Hepatic stellate cell (primary cell): ENCODE results near the gene FIS1.

Source experiments
- DNase-seq: peaks from one replicate; pipeline ENCODE4 v3.0.0; 2011; ENCODE audit warnings: low spot score

The FIS1 gene

GRCh38 chr7:101233907-101234547 lies 10.9 kb downstream of the FIS1 start:
- DNase-seq: no peak

DNA sequence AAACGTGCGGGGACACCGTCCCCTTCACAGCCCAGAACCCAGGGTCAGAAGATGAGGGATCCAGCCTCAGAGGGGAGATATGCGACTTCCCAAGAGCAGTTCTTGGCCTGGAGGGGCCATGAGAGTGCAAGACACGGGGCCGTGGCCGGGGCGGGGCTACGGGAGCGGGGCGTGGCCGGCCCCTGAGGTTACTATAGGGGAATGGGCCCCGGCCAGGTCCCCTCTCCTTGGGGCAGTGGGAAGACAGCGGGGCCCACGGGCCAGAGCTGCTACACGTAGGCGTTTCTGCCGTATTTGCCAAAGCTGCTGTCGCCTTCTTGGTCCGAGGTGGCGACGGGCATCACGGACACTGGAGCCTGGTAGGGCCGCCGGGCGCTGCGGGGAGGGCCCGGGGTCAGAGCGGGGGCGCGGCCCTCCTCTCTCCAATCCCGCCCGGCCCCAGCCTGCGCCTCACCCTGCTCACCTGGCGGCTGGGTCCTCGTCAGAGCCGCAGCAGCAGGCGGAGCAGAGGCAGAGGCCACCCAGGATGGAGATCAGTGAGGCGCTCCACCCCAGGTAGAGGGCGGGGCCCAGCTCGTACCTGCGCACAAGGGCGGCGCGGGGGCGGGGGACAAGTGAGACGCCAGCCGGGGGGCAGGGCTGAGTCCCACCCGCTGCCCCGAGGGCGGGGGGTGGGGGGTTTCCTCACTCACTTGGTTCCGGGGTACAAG lies 12.6 kb downstream of the FIS1 start:
- no peak for DNase-seq

DNA sequence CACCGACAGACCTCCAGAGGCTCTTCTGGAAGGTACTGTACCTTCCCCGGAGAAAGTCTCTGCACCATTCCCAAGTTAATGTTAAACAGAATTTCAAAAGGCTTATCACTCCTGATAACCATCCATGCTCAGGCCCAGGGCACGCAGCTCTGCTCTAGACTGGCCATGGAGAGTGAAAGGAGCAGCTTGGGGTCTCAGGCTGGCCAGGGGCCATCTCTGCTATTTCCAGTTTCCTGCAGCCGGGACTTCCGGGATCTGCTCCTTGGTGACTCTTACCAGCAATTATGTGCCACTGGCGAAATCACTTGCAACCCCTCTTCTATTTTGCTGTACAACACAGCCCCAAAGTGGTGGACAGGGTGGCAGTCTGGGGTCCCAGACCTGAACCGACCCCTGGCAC lies 13.2 kb downstream of the FIS1 start:
- no peak for DNase-seq

DNA sequence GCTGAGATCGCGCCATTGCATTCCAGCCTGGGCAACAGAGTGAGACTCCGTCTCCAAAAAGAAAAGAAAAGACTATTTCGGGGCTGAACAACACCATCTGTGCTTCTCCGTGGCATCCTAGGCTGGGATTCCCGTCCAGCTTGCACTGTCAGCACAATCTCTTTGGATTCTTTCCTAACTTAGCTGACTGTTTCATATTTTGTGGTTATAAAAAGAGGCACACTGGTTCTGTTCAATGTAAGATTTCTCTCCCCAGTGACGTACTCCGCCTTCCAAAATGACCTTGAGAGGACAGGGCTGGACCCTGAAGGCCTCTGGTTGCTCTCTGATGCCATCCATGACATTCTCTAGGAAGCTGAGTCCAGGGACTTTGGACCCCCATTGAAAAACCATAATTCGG lies 18.2 kb downstream of the FIS1 start:
- DNase-seq: no peak

DNA sequence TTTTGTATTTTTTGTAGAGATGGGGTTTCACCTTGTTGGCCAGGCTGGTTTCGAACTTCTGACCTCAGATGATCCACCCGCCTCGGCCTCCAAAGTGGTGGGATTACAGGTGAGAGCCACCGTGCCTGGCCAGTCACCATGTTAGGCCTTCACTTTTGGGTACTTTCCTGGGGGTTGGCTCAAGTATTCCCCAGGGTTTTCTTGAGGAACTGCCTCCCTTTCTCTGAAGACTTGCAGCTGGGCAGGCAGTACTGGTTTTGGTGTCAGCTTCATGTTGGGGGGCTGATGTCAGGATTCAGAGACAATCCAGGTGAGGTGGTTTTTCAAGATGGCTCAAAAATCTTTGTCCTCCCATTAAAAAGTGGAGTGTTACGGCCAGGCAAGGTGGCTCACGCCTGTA lies 19.2 kb downstream of the FIS1 start:
- no peak for DNase-seq

- DNase-seq: no peak
Measured at GRCh38 chr7:101223528-101223927, 21.4 kb downstream of the FIS1 start.

DNA sequence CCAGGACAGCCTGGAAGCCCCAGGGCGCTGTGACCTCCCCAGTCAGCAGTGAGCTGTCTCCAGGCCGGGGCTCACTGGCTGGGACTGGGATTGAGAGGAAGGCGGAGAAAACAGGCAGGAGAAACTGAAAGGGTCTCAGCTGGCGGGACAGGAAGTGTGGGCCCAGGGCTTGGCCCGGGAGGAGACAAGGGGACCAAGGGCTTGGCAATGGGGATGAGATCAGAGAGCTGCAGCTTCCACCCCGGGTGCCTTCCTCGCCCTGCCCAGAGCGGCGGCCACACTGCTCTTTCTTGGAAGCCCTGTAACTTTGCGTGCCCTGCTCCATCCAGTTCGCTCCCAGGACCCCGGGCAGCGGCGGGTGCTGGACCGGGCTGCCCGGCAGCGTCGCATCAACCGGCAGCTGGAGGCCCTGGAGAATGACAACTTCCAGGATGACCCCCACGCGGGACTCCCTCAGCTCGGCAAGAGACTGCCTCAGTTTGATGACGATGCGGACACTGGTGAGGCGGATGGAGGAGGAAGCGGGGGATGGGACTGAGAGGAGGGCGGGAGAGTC lies 22.5 kb downstream of the FIS1 start:
- no peak for DNase-seq

DNA sequence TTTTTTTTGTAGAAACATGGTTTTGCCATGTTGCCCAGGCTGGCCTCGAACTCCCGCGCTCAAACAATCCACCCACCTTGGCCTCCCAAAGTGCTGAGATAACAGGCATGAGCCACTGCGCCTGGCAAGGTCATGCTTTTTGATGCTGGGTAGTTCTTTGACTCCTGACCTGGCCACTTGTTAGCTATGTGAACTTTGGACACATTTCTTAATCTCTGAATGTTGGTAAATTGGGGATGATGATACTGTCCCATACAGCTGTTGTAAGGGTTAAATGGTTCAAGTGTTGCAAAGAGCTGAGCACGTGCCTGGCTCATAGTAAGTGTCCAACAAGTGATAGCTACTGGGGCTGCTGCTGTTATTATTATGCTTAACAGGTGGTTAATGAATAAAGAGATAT lies 24.6 kb downstream of the FIS1 start:
- no peak for DNase-seq

- DNase-seq: no peak
Measured at GRCh38 chr7:101218236-101219125, 26.4 kb downstream of the FIS1 start.

DNA sequence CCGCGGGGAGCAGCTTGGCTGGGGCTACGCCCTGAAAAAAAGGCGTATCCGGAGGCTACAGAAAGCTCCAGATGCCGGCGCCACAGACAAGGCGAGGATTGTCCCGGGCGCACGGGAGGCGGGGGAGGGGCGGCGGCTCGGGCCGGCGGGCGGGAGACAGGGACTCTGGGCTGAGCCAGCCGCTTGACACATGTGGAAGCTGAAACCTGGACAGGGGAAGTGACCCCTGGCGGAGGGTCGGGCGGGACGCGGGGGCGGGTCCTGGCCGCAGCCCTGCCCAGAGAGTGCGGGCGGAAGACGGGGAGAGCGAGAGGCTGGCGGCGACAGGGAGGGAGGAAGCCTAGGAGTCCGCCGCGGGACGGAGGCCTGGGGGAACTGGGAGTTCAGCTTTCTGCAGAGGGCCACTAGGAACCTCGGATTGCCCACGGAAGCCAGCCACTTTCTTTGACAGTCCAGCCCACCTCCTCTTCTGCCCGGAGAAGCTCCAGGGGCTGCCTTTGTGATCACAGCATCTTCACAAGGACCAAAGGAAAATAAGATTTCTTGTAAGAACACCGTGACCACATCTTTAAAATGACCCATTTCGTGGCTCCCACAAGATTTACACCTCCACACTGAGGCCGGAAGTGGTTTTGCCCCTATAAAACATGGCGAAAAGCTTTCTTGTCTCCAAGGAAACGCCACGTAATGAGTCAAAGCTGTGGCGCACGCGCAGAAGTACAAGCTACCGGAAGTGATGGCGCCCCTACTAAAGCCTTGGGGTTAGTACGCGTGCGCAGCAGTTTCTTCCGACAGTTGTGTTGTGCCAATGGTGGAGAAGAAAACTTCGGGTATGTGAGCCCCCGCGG lies 27.3 kb downstream of the FIS1 start, which contains the start of the genes PLOD3 and ZNHIT1:
Gene PLOD3 (minus strand): TSS at position 194 of the 848 bp plus-strand sequence. CDS start 307 bp downstream, outside the sequence.
Gene ZNHIT1 (plus strand): TSS at position 778 of the 848 bp plus-strand sequence. CDS start 31 bp downstream, at position 809.
- DNase-seq: peak; percentile 100

- DNase-seq: no peak
Measured at GRCh38 chr7:101216860-101217387, 28.0 kb downstream of the FIS1 start.

GRCh38 chr7:101216001-101216859 lies 28.7 kb downstream of the FIS1 start:
- peak; percentile 62 for DNase-seq

DNA sequence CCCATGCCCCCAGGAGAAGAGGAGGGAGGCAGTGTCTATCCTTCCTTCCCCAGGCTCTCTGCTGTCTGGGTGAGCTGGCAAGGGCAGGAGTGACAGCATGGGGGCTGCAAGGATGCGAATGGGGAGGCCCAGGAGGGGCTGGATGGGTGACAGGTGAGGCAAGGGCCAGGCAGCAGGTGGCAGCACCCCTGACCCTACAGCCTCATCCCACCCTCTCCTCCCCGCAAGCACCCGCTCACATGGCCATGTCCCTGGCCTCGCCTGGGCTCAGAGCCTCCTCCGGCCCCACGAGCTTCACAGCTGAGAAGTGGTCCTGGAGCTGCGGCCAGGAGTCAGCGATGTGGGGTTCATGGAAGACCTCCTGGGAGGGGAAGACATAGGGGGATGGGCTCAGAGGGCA lies 32.9 kb downstream of the FIS1 start:
- no peak for DNase-seq

- no peak for DNase-seq
Measured at GRCh38 chr7:101211501-101211900, 33.4 kb downstream of the FIS1 start.

DNA sequence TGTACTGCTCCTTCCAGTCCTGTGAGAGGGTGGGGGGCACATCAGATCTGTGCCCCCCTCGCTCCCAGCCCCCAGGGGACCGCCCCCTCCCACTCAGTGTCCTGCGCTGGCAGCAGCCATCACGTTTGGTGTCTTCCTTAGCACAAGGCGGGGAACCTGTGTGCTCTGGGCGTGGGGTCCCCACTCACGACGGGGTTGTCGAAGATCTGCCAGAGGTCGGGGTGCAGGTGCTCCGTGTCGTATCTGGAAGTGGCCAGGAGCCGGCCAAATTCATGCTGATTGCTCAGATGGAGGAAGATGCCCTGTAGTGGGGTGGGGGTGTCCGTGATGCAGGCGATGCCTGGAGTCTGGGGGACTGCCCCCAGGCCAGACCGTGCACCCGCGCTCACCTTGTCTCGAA lies 34.7 kb downstream of the FIS1 start:
- DNase-seq: no peak

DNA sequence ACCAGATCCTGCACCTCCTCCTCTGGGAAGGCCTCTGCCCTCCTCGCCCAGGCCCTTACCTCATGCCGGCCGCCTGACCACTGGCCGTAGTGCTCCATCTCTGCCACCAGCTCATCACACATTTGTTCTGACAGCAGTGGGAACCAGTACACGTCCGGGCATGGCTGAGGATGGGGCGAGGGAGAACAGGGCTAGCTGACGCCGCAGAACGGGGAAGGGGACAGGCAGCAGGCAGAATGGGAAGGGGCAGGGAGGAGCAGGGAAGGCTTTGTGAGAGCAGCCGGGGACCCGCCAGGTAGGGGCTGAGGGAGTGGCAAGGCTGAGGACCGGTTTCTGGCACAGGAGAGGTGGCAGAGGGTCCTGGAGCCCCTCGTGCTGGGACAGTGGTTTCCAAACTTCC lies 36.1 kb downstream of the FIS1 start:
- no peak for DNase-seq

GRCh38 chr7:101207459-101207858 lies 37.4 kb downstream of the FIS1 start:
- no peak for DNase-seq

DNA sequence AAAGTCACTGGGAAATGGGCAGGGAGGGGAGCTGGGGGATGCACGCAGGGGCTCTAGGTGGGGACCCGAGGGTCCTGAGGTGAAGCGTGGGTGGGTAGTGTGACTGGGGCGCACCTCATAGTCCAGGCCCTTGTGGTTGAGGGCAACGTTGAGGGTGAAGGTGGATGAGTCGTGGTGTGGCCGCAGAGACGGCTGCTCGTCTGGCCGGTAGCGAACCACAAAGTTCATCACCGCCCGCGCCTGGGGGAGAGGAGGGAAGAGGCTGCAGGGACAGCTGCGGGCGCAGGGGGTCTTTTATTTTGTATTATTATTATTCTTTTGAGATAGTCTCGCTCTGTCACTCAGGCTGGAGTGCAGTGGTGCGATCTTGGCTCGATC lies 38.2 kb downstream of the FIS1 start:
- no peak for DNase-seq

GRCh38 chr7:101205901-101206664 lies 38.8 kb downstream of the FIS1 start:
- DNase-seq: no peak
